Mesenchymal stem cell (in vitro differentiated cells and primary cell): ENCODE measurements around the gene SAMD11.

Experiments
- DNase-seq: peaks from one replicate; pipeline ENCODE4 v3.0.0-alpha.2; 2013
- H2AFZ ChIP-seq: one replicate; pipeline ENCODE4 v1.6.1; 2013; ENCODE audit warnings: low read depth, mild to moderate bottlenecking, control low read depth, inconsistent platforms, low read length, moderate library complexity
- H2AK5ac ChIP-seq: 2 replicates; pipeline ENCODE4 v1.6.1; 2013; ENCODE audit warnings: low read length, moderate library complexity, mild to moderate bottlenecking, inconsistent platforms; ENCODE audit not compliant: severe bottlenecking
- H2BK120ac ChIP-seq: one replicate; pipeline ENCODE4 v1.6.1; 2013; ENCODE audit warnings: low read depth, mild to moderate bottlenecking, inconsistent platforms, low read length, moderate library complexity
- H2BK12ac ChIP-seq, 2 experiments: one replicate each; pipeline ENCODE4 v1.6.1; 2013; ENCODE audit warnings: inconsistent platforms in 2 of 2, low read length in 2 of 2, mild to moderate bottlenecking in 2 of 2, moderate library complexity in 2 of 2, control low read depth in 1 of 2
- H2BK15ac ChIP-seq: one replicate; pipeline ENCODE4 v1.6.1; 2013; ENCODE audit warnings: mild to moderate bottlenecking, low read depth, inconsistent platforms; ENCODE audit not compliant: poor library complexity, severe bottlenecking
- H2BK5ac ChIP-seq: 2 replicates; pipeline ENCODE4 v1.6.1; 2013; ENCODE audit warnings: low read depth, mild to moderate bottlenecking, low read length, control low read depth, inconsistent platforms; ENCODE audit not compliant: poor library complexity, severe bottlenecking
- H3K14ac ChIP-seq, 2 experiments: one replicate each; pipeline ENCODE4 v1.6.1; 2013; ENCODE audit warnings: inconsistent platforms in 2 of 2, low read length in 2 of 2, control low read depth in 1 of 2, mild to moderate bottlenecking in 1 of 2, moderate library complexity in 1 of 2
- H3K18ac ChIP-seq, 2 experiments: one replicate each; pipeline ENCODE4 v1.6.1; 2013; ENCODE audit warnings: inconsistent platforms in 2 of 2, low read length in 2 of 2, control low read depth in 1 of 2, low read depth in 1 of 2, mild to moderate bottlenecking in 1 of 2
- H3K23ac ChIP-seq, 2 experiments: one replicate each; pipeline ENCODE4 v1.6.1; 2013; ENCODE audit warnings: inconsistent platforms in 2 of 2, low read length in 2 of 2, mild to moderate bottlenecking in 2 of 2, moderate library complexity in 2 of 2, control low read depth in 1 of 2
- H3K27ac ChIP-seq: 2 replicates; pipeline ENCODE4 v1.5.1; 2013; ENCODE audit warnings: mild to moderate bottlenecking, moderate library complexity, low read length, control low read depth, inconsistent platforms; ENCODE audit not compliant: poor library complexity, severe bottlenecking
- H3K27me3 ChIP-seq, 2 experiments: 2 replicates each; pipeline versions ENCODE4 v1.6.1 to v1.7.0; 2013; ENCODE audit warnings: low read length in 2 of 2, mild to moderate bottlenecking in 2 of 2, moderate library complexity in 2 of 2, control low read depth in 1 of 2, inconsistent platforms in 1 of 2; ENCODE audit not compliant: control insufficient read depth in 1 of 2, insufficient read depth in 1 of 2
- H3K36me3 ChIP-seq, 2 experiments: 2 replicates each; pipeline versions ENCODE4 v1.6.1 to v1.7.0; 2013; ENCODE audit warnings: low read length in 2 of 2, control low read depth in 1 of 2, inconsistent platforms in 1 of 2, low read depth in 1 of 2, mild to moderate bottlenecking in 1 of 2; ENCODE audit not compliant: insufficient read depth in 2 of 2, control insufficient read depth in 1 of 2
- H3K4ac ChIP-seq, 2 experiments: one replicate each; pipeline ENCODE4 v1.6.1; 2013; ENCODE audit warnings: inconsistent platforms in 2 of 2, low read length in 2 of 2, mild to moderate bottlenecking in 2 of 2, moderate library complexity in 2 of 2, control low read depth in 1 of 2, low read depth in 1 of 2
- H3K4me1 ChIP-seq: 2 replicates; pipeline ENCODE4 v1.6.1; 2013; ENCODE audit warnings: low read depth, low read length, control low read depth; ENCODE audit not compliant: control insufficient read depth, insufficient read depth
- H3K4me2 ChIP-seq: 2 replicates; pipeline ENCODE4 v1.6.1; 2013; ENCODE audit warnings: low read length, mild to moderate bottlenecking, inconsistent platforms; ENCODE audit not compliant: poor library complexity, severe bottlenecking
- H3K4me3 ChIP-seq, 2 experiments: 2 replicates each; pipeline versions ENCODE4 v1.5.1 to v1.7.0; 2013; ENCODE audit warnings: low read length in 2 of 2, mild to moderate bottlenecking in 2 of 2, control low read depth in 1 of 2, low read depth in 1 of 2; ENCODE audit not compliant: insufficient read depth in 1 of 2
- H3K79me1 ChIP-seq: replicated peaks from 2 replicates; pipeline ENCODE4 v1.6.1; 2013; ENCODE audit warnings: mild to moderate bottlenecking, control low read depth, low read length, inconsistent platforms; ENCODE audit not compliant: poor library complexity, severe bottlenecking
- H3K9ac ChIP-seq: 2 replicates; pipeline ENCODE4 v1.7.0; 2013; ENCODE audit warnings: mild to moderate bottlenecking, low read length, moderate library complexity
- H3K9me3 ChIP-seq: 2 replicates; pipeline ENCODE4 v1.7.0; 2013; ENCODE audit warnings: mild to moderate bottlenecking, low read length; ENCODE audit not compliant: control insufficient read depth
- H4K8ac ChIP-seq: one replicate; pipeline ENCODE4 v1.6.1; 2013; ENCODE audit warnings: inconsistent platforms, mild to moderate bottlenecking, low read length, moderate library complexity
- H4K91ac ChIP-seq: one replicate; pipeline ENCODE4 v1.6.1; 2013; ENCODE audit warnings: mild to moderate bottlenecking, low read length, inconsistent platforms
- WGBS: methylation state at CpG from one replicate; pipeline ENCODE4 v1.1.7; 2013; ENCODE audit warnings: mixed read lengths; 5-methylcytosine and 5-hydroxymethylcytosine counted together

Gene SAMD11

GRCh38 chr1:961132-961669 is 37.5 kb downstream of the SAMD11 start:
- H3K27me3 ChIP-seq, result no peaks in the 10 kb centered on the region
- H3K18ac ChIP-seq, result peak overlapping the region in 1 of 2 experiments; percentile 61
- 33% methylated on average over 55 of the region's 56 CpGs for WGBS
- H2BK12ac ChIP-seq, result peak overlapping the region in 1 of 2 experiments; percentile 64
- DNase-seq, result no peak
- H2BK15ac ChIP-seq, result peak overlapping the region; percentile 38
- no peak overlapping the region for H2BK5ac ChIP-seq
- no peaks in the 10 kb centered on the region for H3K9me3 ChIP-seq
- H4K8ac ChIP-seq, result peak overlapping the region; percentile 28
- H3K14ac ChIP-seq, result peak overlapping the region in 1 of 2 experiments; percentile 53
- H3K36me3 ChIP-seq, result peaks cover 20 to 58% of the 10 kb centered on the region in 2 experiments
- peak overlapping the region; percentile 46 for H2AFZ ChIP-seq
- H4K91ac ChIP-seq, result peak overlapping the region; percentile 37
- H3K4me2 ChIP-seq, result peak overlapping the region; percentile 90
- H2BK120ac ChIP-seq, result no peak overlapping the region
- peak overlapping the region; percentile 9 to 57 for H3K4ac ChIP-seq
- H2AK5ac ChIP-seq, result no peak overlapping the region
- H3K4me1 ChIP-seq, result peaks cover 28% of the 10 kb centered on the region
- peak overlapping the region; percentile 67 to 93 for H3K4me3 ChIP-seq
- no peak overlapping the region for H3K27ac ChIP-seq
- peak overlapping the region; percentile 53 for H3K9ac ChIP-seq
- H3K79me1 ChIP-seq, result peaks cover 33% of the 10 kb centered on the region
- H3K23ac ChIP-seq, result no peak overlapping the region

DNA sequence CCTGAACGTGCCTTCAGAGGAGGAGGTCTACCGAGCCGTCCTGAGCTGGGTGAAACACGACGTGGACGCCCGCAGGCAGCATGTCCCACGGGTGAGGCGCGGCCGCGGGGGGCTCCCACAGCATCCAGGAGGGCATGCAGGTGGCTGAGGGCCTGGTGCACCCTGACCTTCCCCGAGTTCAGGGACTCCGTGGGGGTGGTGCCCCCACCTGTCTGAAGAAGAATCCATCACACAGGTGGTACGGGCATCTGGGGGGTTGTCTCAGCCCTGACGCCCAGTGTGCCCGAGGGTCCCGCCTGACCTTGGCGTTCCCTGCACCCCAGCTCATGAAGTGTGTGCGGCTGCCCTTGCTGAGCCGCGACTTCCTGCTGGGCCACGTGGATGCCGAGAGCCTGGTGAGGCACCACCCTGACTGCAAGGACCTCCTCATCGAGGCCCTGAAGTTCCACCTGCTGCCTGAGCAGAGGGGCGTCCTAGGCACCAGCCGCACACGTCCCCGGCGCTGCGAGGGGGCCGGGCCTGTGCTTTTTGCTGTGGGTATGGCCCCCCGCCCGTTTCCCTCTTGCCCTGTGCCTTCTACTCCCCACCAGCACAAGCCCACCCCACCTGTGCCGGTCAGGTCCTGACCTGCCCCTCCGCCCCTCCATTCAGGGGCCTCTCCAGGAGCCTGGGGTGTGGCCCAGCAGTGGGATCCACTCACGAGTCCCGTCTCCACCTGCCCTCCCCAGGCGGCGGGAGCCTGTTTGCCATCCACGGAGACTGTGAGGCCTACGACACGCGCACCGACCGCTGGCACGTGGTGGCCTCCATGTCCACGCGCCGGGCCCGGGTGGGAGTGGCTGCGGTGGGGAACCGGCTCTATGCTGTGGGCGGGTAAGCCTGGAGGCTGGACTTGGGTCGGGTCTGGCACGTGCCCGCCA is 38.9 kb downstream of the SAMD11 start:
- Histone ChIP-seq H3K4me1 (peaks cover 38% of the 10 kb centered on the region), H3K79me1 (peaks cover 23% of the 10 kb centered on the region), H3K36me3 (peaks cover 13 to 45% of the 10 kb centered on the region in 2 experiments), H3K4me2 (no peak overlapping the region), H3K9ac (no peak overlapping the region), H3K4me3 (no peak overlapping the region), H2BK120ac (no peak overlapping the region), H2BK5ac (no peak overlapping the region), H3K14ac (no peak overlapping the region), H3K4ac (no peak overlapping the region), H3K18ac (no peak overlapping the region), H4K8ac (no peak overlapping the region), H2BK12ac (no peak overlapping the region), H3K27ac (no peak overlapping the region), H4K91ac (no peak overlapping the region), H3K23ac (no peak overlapping the region), H2AK5ac (no peak overlapping the region), H2AFZ (no peak overlapping the region), H3K27me3 (peaks cover 0 to 6% of the 10 kb centered on the region in 2 experiments), H2BK15ac (no peak overlapping the region), H3K9me3 (no peaks in the 10 kb centered on the region)
- WGBS, result 97% methylated on average over 57 of the region's 57 CpGs
- no peak for DNase-seq

GRCh38 chr1:963301-963651 is 39.6 kb downstream of the SAMD11 start:
- no peak overlapping the region for H2BK120ac ChIP-seq
- DNase-seq, result no peak
- H3K23ac ChIP-seq, result no peak overlapping the region
- H2AK5ac ChIP-seq, result no peak overlapping the region
- H3K4me2 ChIP-seq, result no peak overlapping the region
- H3K79me1 ChIP-seq, result peaks cover 20% of the 10 kb centered on the region
- H4K91ac ChIP-seq, result no peak overlapping the region
- peaks cover 0 to 11% of the 10 kb centered on the region in 2 experiments for H3K27me3 ChIP-seq
- H4K8ac ChIP-seq, result no peak overlapping the region
- H3K9ac ChIP-seq, result no peak overlapping the region
- no peak overlapping the region for H2AFZ ChIP-seq
- H3K14ac ChIP-seq, result no peak overlapping the region
- no peak overlapping the region for H3K27ac ChIP-seq
- no peak overlapping the region for H2BK12ac ChIP-seq
- H3K36me3 ChIP-seq, result peaks cover 13 to 45% of the 10 kb centered on the region in 2 experiments
- no peak overlapping the region for H3K4ac ChIP-seq
- no peak overlapping the region for H2BK15ac ChIP-seq
- 98% methylated on average over 16 of the region's 16 CpGs for WGBS
- no peak overlapping the region for H2BK5ac ChIP-seq
- peak overlapping the region in 1 of 2 experiments; percentile 5 for H3K4me3 ChIP-seq
- peaks cover 34% of the 10 kb centered on the region for H3K4me1 ChIP-seq
- H3K9me3 ChIP-seq, result no peaks in the 10 kb centered on the region
- no peak overlapping the region for H3K18ac ChIP-seq

- no peak overlapping the region for H2BK5ac ChIP-seq
- no peak overlapping the region for H3K23ac ChIP-seq
- H2AFZ ChIP-seq, result no peak overlapping the region
- peaks cover 13 to 45% of the 10 kb centered on the region in 2 experiments for H3K36me3 ChIP-seq
- no peak overlapping the region for H2BK12ac ChIP-seq
- no peak overlapping the region for H2AK5ac ChIP-seq
- H3K14ac ChIP-seq, result no peak overlapping the region
- no peak overlapping the region for H3K9ac ChIP-seq
- peaks cover 31% of the 10 kb centered on the region for H3K4me1 ChIP-seq
- H3K9me3 ChIP-seq, result no peaks in the 10 kb centered on the region
- H2BK15ac ChIP-seq, result no peak overlapping the region
- DNase-seq, result no peak
- H3K18ac ChIP-seq, result no peak overlapping the region
- H3K4me2 ChIP-seq, result no peak overlapping the region
- peaks cover 0 to 18% of the 10 kb centered on the region in 2 experiments for H3K27me3 ChIP-seq
- peak overlapping the region; percentile 41 for H4K8ac ChIP-seq
- 96% methylated on average over 41 of the region's 47 CpGs for WGBS
- no peak overlapping the region for H3K4me3 ChIP-seq
- H4K91ac ChIP-seq, result peak overlapping the region; percentile 15
- H3K27ac ChIP-seq, result no peak overlapping the region
- H3K79me1 ChIP-seq, result peaks cover 15% of the 10 kb centered on the region
- H3K4ac ChIP-seq, result no peak overlapping the region
- H2BK120ac ChIP-seq, result no peak overlapping the region
These were observed 40.2 kb downstream of the SAMD11 start for GRCh38 chr1:963746-964525.
